A549 (cell line): Measurements from ENCODE around the gene WASF2.

Source experiments
- FOSL2 ChIP-seq, 2 experiments: fragments of 450-650 bp in 1 of 2; fragments of >200 bp in 1 of 2; sonication (Bioruptor Twin) in 1 of 2; formaldehyde crosslinking; IDR thresholded peaks; 2 replicates each; pipeline versions ENCODE4 v1.5.0 to v1.6.1; 2016 to 2020; ENCODE audit warnings: mild to moderate bottlenecking in 1 of 2, moderate library complexity in 1 of 2
- TF ChIP-seq, protein P1 (sequence below): fragments of >200 bp; sonication (Bioruptor Twin); formaldehyde crosslinking; IDR thresholded peaks from 3 replicates; pipeline ENCODE4 v1.5.1; 2016

DNA sequence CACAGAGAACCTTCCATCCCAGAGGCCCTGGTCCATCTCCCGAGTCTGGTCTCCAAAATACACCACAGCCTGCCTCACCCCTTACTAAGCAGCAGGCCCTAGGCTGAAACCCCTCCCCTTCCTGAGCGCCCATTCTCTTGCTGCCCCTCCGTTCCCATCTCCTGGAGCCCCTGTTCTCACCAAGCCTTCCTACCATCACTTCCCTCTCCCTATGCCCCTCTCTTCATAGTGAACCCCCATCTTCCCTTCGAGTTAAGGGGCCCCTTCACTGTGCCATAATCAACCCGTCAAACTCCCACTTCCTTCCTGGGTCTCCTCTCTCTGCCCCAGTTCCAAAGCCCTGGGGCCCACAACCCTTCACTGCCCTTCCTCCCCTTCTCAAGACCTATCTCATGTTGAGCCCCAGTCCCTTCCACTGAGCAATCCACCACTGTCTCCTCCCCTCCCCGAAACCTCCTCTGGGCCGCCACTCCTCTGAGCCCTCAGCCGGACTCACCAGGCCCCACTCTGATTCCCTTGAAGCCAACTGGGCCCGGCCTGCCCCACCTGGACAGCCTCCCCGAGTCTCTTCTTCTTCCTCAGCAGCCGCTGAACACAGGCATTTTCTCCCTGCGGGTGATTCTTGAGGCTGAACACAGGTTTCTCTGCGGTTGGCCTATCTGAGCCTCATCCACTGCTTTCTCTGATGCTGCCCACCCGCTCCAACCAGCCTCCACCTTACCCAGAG lies 42.2 kb upstream of the WASF2 start:
- TF ChIP-seq, protein P1, sequence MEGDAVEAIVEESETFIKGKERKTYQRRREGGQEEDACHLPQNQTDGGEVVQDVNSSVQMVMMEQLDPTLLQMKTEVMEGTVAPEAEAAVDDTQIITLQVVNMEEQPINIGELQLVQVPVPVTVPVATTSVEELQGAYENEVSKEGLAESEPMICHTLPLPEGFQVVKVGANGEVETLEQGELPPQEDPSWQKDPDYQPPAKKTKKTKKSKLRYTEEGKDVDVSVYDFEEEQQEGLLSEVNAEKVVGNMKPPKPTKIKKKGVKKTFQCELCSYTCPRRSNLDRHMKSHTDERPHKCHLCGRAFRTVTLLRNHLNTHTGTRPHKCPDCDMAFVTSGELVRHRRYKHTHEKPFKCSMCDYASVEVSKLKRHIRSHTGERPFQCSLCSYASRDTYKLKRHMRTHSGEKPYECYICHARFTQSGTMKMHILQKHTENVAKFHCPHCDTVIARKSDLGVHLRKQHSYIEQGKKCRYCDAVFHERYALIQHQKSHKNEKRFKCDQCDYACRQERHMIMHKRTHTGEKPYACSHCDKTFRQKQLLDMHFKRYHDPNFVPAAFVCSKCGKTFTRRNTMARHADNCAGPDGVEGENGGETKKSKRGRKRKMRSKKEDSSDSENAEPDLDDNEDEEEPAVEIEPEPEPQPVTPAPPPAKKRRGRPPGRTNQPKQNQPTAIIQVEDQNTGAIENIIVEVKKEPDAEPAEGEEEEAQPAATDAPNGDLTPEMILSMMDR = no peak
- TF ChIP-seq FOSL2 (IDR thresholded peaks at IDR 0.05) = no peak
- TF ChIP-seq FOSL2 (CRISPR knock-in tag; IDR thresholded peaks at IDR 0.05) = no peak
